ENCODE measurements around the gene ACTR5.

ACTR5 gene

DNA sequence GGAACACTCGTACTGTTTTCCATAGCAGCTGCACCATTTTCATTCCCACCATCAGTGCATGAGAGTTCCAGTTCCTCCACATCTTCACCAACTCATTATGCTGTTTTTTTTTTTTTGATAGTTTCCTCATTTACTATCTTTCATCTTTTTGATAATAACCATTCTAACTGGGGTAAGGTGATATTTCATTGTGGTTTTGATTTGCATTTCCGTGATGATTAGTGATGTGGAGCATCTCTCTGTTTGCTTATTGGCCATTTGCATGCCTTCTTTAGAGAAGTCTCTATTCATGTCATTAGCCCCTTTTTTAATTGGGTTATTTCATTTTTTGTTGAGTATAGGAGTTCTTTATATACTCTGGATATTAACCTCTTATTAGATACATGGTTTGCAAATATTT lies 25.9 kb downstream of the ACTR5 start:
- DNase-seq (ENCODE audit: low spot score), result no peak
- Histone ChIP-seq H3K27ac (no peak overlapping the region), H3K4me3 (no peak overlapping the region)
- TF ChIP-seq, protein P1, sequence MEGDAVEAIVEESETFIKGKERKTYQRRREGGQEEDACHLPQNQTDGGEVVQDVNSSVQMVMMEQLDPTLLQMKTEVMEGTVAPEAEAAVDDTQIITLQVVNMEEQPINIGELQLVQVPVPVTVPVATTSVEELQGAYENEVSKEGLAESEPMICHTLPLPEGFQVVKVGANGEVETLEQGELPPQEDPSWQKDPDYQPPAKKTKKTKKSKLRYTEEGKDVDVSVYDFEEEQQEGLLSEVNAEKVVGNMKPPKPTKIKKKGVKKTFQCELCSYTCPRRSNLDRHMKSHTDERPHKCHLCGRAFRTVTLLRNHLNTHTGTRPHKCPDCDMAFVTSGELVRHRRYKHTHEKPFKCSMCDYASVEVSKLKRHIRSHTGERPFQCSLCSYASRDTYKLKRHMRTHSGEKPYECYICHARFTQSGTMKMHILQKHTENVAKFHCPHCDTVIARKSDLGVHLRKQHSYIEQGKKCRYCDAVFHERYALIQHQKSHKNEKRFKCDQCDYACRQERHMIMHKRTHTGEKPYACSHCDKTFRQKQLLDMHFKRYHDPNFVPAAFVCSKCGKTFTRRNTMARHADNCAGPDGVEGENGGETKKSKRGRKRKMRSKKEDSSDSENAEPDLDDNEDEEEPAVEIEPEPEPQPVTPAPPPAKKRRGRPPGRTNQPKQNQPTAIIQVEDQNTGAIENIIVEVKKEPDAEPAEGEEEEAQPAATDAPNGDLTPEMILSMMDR (IDR thresholded peaks at IDR 0.05), result no peak

DNA sequence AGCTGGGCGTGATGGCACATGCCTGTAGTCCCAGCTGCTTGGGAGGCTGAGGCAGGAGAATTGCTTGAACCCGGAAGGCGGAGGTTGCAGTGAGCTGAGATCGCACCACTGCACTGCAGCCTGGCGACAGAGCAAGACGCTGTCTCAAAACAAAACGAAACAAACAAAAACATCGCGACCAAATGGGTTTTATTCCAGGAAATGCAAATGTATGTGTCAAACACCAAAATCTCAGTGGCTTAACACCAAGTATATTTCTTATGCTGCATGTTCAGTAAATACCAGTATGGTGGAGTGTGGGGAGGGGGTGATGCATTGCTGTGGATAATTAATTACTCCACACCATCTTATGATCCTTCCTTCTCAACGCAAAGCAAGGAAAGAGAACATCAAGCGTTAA lies 28.1 kb downstream of the ACTR5 start:
- Histone ChIP-seq H3K27ac (no peak overlapping the region), H3K4me3 (no peak overlapping the region)
- no peak for DNase-seq (ENCODE audit: low spot score)
- TF ChIP-seq, protein P1 (IDR thresholded peaks at IDR 0.05), result no peak

DNA sequence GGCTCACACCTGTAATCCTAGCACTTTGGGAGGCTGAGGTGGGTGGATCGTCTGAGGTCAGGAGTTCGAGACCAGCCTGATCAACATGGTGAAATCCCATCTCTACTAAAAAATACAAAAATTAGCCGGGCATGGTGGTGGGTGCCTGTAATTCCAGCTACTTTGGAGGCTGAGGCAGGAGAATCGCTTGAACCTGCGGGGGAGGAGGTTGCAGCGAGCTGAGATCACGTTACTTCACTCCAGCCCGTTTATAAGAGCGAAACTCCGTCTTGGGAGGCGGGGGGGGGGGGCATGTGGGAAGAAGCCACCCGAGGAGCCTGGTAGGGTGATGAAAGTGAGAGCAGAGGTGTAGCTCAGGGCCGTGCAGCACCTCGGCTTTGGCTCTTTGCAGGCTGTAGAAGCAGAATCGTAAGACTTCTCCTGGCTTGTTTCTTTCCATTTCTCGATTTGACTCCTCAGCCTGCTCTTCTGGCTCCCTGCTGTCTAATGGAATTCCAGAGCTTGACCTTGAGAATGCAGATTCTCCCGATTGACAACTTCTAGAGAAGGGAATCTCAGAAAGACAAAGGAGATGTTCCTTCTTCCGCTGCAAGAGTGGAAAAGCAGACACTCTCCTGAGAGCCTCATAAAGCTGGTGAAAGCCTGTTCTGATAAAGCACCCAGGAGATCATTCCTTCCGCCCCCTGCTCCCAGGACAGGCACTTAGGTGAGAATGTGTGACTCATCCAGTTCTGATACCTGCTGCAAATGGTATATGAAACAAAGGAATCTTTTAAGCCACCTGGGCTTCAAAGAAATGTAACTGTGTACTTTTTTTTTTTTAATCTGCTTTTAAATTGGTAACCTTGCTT lies 31.2 kb downstream of the ACTR5 start:
- Histone ChIP-seq H3K27ac (no peak overlapping the region), H3K4me3 (no peak overlapping the region)
- TF ChIP-seq, protein P1 (IDR thresholded peaks at IDR 0.05), result no peak
- no peak for DNase-seq (ENCODE audit: low spot score)

DNA sequence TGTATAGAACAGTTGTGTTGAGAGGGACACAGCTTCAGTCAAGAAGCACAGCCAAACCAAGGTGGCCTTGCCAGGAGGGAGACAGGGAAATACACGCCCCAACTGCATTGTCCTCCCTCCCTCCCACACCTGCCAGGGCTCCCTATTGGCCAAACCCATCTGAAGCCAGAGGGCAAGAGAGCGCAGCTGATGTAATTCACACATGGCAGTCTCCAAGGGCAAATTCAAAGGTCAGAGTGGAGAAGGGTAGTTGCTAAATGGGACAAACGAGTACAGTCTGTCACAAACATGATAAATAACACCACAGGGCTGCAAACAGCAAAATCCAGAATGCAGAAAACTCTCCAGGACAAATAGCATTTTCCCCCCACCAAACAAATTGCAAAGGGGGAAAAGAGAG lies 34.0 kb downstream of the ACTR5 start:
- TF ChIP-seq, protein P1 (IDR thresholded peaks at IDR 0.05), result no peak
- no peak overlapping the region for H3K27ac ChIP-seq
- no peak for DNase-seq (ENCODE audit: low spot score)
- H3K4me3 ChIP-seq, result no peak overlapping the region

DNA sequence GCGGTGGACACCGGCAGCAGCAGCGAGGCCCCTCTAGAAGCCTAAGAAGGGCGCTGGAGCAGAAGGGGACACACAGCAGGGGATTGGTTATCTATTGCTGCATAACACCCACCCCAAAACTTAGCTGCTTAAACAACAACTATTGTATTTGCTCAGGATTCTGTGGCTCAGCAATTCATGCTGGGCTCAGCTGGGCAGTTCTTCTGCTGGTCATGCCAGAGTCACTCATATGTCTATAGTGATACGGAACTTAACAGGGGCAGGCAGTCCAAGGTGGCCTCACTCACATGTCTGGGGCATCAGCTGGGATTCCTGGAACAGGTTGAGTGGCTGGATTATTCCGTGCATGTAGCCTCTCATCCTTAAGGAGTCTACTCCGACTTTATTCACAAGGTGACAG lies 39.6 kb downstream of the ACTR5 start:
- Histone ChIP-seq H3K4me3 (no peak overlapping the region), H3K27ac (no peak overlapping the region)
- no peak for DNase-seq (ENCODE audit: low spot score)
- TF ChIP-seq, protein P1 (IDR thresholded peaks at IDR 0.05), result no peak

DNA sequence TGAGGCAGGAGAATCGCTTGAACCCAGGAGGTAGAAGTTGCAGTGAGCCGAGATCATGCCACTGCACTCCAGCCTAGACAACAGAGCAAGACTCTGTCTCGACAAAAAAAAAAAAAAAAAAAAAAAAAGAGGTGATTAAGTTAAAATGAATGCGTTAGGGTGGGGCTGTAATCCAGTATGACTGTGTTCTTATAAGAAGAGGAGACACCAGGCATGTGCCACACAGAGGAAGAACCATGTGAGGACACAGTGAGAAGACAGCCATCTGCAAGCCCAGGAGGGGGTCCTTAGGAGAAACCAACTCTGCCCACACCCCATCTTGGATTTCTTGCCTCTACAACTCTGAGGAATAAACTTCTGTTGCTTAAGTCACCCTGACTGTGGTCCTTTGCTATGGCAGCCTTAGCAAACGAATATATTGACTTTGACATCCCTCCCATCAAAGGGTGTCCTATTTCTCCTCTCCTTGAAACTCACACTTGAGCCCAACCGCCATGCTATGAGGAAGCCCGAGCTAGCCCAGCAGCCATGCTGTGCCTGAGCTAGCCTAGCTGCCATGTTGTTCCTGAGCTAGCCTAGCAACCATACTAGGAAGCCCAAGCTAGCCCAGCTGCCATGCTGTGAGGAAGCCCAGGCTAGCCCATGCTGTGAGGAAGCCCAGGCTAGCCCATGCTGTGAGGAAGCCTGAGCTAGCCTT lies 41.4 kb downstream of the ACTR5 start:
- DNase-seq (ENCODE audit: low spot score), result no peak
- Histone ChIP-seq H3K4me3 (no peak overlapping the region), H3K27ac (no peak overlapping the region)
- TF ChIP-seq, protein P1 (IDR thresholded peaks at IDR 0.05), result no peak
